AG10803 (cell line): ENCODE measurements around the gene SPTBN2.
A peak's percentile ranks its signal among the peaks of the same experiment; 100 is the strongest.

Experiments
- DNase-seq: peaks from one replicate; pipeline ENCODE4 v3.0.0; 2010; ENCODE audit warnings: low read depth
- H3K4me3 ChIP-seq: 2 replicates; pipeline ENCODE4 v1.5.1; 2011; ENCODE audit warnings: mild to moderate bottlenecking, low read length, control low read depth
- TF ChIP-seq, protein P1 (sequence below): conservative IDR thresholded peaks from 2 replicates; pipeline ENCODE4 v1.5.1; 2011; ENCODE audit warnings: mild to moderate bottlenecking, low read length, control low read depth, inconsistent platforms

The SPTBN2 gene

DNA sequence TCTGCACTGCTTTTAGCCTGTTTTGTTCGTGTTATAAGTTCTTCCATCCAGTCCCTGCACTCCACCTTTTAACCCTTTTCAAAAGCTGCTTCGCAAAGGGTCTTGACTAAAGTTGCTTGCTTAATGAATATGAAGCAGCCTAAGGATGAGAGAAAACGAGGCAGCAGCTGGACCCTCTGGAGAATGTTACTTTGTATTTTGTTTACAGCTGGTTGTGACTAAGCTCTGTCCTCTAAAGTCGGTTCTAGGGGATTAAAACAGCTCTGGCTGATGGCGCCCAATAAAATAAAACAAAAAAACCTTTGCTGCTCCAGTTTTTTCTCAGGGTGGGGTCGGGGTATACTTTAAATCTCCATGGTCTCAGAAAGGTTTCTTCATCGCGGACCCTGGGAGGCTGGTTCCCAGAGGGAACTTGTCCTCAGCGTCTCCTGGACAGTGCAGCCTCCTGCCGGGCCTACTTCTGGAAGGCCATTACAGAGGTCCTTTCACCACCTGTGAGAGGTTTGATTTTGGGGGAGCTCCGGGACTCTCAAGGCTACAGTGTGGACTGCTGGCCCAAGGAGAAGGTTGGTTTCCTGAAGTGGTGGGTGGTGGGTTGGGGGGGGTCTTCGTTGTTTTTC is 91.3 kb downstream of the SPTBN2 start:
- TF ChIP-seq, protein P1, sequence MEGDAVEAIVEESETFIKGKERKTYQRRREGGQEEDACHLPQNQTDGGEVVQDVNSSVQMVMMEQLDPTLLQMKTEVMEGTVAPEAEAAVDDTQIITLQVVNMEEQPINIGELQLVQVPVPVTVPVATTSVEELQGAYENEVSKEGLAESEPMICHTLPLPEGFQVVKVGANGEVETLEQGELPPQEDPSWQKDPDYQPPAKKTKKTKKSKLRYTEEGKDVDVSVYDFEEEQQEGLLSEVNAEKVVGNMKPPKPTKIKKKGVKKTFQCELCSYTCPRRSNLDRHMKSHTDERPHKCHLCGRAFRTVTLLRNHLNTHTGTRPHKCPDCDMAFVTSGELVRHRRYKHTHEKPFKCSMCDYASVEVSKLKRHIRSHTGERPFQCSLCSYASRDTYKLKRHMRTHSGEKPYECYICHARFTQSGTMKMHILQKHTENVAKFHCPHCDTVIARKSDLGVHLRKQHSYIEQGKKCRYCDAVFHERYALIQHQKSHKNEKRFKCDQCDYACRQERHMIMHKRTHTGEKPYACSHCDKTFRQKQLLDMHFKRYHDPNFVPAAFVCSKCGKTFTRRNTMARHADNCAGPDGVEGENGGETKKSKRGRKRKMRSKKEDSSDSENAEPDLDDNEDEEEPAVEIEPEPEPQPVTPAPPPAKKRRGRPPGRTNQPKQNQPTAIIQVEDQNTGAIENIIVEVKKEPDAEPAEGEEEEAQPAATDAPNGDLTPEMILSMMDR = no peak
- no peak for DNase-seq
- peak overlapping the region; percentile 65 for H3K4me3 ChIP-seq

DNA sequence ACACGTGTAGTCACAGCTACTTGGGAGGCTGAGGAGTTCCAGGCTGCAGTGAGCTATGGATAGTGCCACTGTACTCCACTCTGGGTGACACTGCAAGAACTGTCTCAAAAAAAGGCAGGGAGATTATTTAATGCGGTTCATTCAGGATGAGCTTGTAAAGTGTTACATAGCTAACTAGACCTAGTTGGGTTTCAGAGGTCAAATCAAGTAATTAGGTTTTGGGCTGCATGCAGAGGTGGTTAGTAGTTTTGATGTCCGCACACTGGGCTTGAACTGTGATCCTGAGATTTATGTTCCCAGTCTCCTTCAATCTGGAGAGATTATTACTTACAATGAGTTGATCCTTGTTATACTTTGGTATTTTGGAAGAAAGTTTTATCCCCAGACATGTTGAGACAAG is 92.6 kb downstream of the SPTBN2 start:
- no peak overlapping the region for H3K4me3 ChIP-seq
- DNase-seq = no peak
- TF ChIP-seq, protein P1 = no peak
